Right lobe of liver (tissue), 4 donors: Measurements from ENCODE around the gene KIF26A.

Experiments used
- POLR2A ChIP-seq: fragments of 450-650 bp; IDR thresholded peaks from one replicate; pipeline ENCODE4 v1.6.1; 2017; ENCODE audit warnings: antibody characterized with exemption, mild to moderate bottlenecking
- TF ChIP-seq, protein P1 (sequence below), 4 donors: fragments of 200-600 bp in 3 of 4; fragments of 450-650 bp in 1 of 4; IDR thresholded peaks; one replicate each; pipeline versions ENCODE4 v1.5.1 to v1.8.0; 2016 to 2022; ENCODE audit warnings: antibody characterized with exemption in 4 of 4, mild to moderate bottlenecking in 2 of 4
- donor health status: DM: no; HTN: no; CAD: no.
- donor health status: DM: no; HTN: no; CAD: no.
- donor health status: DM: no; HTN: yes; CAD: no.

DNA sequence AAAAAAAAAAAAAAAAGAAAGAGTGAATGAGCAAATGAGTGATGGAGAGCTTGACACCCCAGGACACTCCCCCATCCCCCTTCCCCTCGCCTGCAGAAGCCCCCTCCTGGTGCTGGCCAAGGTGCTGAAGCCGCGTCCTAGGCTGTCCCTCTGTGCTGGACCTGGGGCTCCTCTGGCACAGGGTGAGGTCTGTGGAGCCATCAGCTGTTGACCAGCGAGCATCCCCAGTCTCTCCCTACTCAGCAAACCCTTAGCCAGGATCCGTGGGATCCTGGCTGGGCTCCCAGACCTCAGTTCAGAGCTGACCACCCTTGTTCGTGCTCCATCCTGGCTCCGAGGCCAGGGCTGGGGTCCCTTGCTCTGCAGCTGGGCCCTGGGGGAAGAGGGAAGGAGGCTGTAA is 5.4 kb upstream of the KIF26A start:
- TF ChIP-seq, protein P1, sequence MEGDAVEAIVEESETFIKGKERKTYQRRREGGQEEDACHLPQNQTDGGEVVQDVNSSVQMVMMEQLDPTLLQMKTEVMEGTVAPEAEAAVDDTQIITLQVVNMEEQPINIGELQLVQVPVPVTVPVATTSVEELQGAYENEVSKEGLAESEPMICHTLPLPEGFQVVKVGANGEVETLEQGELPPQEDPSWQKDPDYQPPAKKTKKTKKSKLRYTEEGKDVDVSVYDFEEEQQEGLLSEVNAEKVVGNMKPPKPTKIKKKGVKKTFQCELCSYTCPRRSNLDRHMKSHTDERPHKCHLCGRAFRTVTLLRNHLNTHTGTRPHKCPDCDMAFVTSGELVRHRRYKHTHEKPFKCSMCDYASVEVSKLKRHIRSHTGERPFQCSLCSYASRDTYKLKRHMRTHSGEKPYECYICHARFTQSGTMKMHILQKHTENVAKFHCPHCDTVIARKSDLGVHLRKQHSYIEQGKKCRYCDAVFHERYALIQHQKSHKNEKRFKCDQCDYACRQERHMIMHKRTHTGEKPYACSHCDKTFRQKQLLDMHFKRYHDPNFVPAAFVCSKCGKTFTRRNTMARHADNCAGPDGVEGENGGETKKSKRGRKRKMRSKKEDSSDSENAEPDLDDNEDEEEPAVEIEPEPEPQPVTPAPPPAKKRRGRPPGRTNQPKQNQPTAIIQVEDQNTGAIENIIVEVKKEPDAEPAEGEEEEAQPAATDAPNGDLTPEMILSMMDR (IDR thresholded peaks at IDR 0.05) = no peak
- TF ChIP-seq POLR2A = no peak
